Activated CD8-positive, alpha-beta T cell treated with anti-CD3 and anti-CD28 coated beads for 36 hours (primary cell): Measurements from ENCODE around the gene EAF1. TPM values are rescaled to one million over a fixed set of nuclear protein-coding genes. Genes with fewer than 3 reads are reported as not detected.
"Not testable (repeated sequence)": the region's sequence is repeated elsewhere in the genome, so short reads cannot be mapped to it uniquely, and the experiment has no call there.

Experiments used
- ATAC-seq: fragments of 200-7000 bp; cut with Tn5 transposase; one replicate; pipeline ENCODE4 v1.10.0; 2021; ENCODE audit warnings: mild to moderate bottlenecking, moderate library complexity
- CTCF ChIA-PET: fragments of 350-600 bp; sonication (Branson Sonifier 250); formaldehyde crosslinking; loops from one replicate; lab custom pipeline; 2021; ENCODE audit warnings: antibody characterized with exemption; lab: Charles Lee
- POLR2A ChIA-PET: fragments of 350-600 bp; sonication (Branson Sonifier 250); formaldehyde crosslinking; loops from one replicate; lab custom pipeline; 2021; ENCODE audit warnings: antibody characterized with exemption; lab: Charles Lee
- DNase-seq: peaks from one replicate; pipeline ENCODE4 v3.0.0-alpha.2; 2020
- H3K27ac Mint-ChIP-seq: one replicate; pipeline ENCODE4 v1.8.0; 2021; ENCODE audit warnings: mild to moderate bottlenecking, mixed read lengths
- H3K27me3 Mint-ChIP-seq: one replicate; pipeline ENCODE4 v1.8.0; 2021; ENCODE audit warnings: mixed read lengths
- H3K36me3 Mint-ChIP-seq: one replicate; pipeline ENCODE4 v1.8.0; 2021; ENCODE audit warnings: low read depth, mixed read lengths
- H3K4me1 Mint-ChIP-seq: one replicate; pipeline ENCODE4 v1.8.0; 2021; ENCODE audit warnings: low read depth, mixed read lengths
- H3K4me3 Mint-ChIP-seq: one replicate; pipeline ENCODE4 v1.8.0; 2021; ENCODE audit warnings: mild to moderate bottlenecking, moderate library complexity, mixed read lengths
- H3K9me3 Mint-ChIP-seq: one replicate; pipeline ENCODE4 v1.8.0; 2021; ENCODE audit warnings: mixed read lengths
- CTCF ChIP-seq: fragments of 200-600 bp; IDR thresholded peaks from one replicate; pipeline ENCODE4 v1.8.0; 2022; ENCODE audit warnings: antibody characterized with exemption, mild to moderate bottlenecking
- intact Hi-C: fragments of 100-400 bp; cut with micrococcal nuclease; formaldehyde crosslinking; loops from one replicate; pipeline ENCODE4 v1.10.0; 2022
- total RNA-seq, 2 experiments: library from RNA; stranded (reverse); gene quantifications; one replicate each; pipeline ENCODE4 v1.2.3, GENCODE V29; 2021

EAF1 gene
- total RNA-seq, 2 experiments from 2014 or later = 19.7 to 21.8 TPM

- H3K27me3 Mint-ChIP-seq = no peaks in the 10 kb centered on the region
Measured at GRCh38 chr3:15387735-15388134, 39.7 kb upstream of the EAF1 start.

GRCh38 chr3:15388335-15388734, 39.1 kb upstream of the EAF1 start:
- intact Hi-C loops, H3K36me3 Mint-ChIP-seq, H3K27me3 Mint-ChIP-seq, H3K4me3 Mint-ChIP-seq, ATAC-seq, DNase-seq, H3K9me3 Mint-ChIP-seq, H3K4me1 Mint-ChIP-seq, H3K27ac Mint-ChIP-seq: not testable (repeated sequence)
- POLR2A ChIA-PET = interaction anchor here (0.9 kb wide), 1 partner anchor 193 kb away, joined by 3 read pairs; no protein-coding TSS in a partner anchor
- CTCF ChIA-PET = interaction anchor here (1.4 to 6.3 kb wide), 3 partner anchors 9 to 121 kb away, joined by 4 to 36 read pairs (median 9); no protein-coding TSS in a partner anchor

More at GRCh38 chr3:15387735-15388134, 39.7 kb upstream of the EAF1 start:
- DNase-seq (no peak), ATAC-seq (no peak)
- peaks cover 3% of the 10 kb centered on the region for H3K4me1 Mint-ChIP-seq
- ChIA-PET CTCF (interaction anchor here (0.8 to 6.3 kb wide), 4 partner anchors 8 to 120 kb away, joined by 3 to 36 read pairs (median 6); partner anchors contain the start of gene SH3BP5), POLR2A (interaction anchor here (0.7 to 0.9 kb wide), 2 partner anchors 123 to 192 kb away, joined by 3 read pairs; no protein-coding TSS in a partner anchor)
- no peak overlapping the region for H3K4me3 Mint-ChIP-seq
- TF ChIP-seq CTCF = no peak
- H3K9me3 Mint-ChIP-seq = peaks cover 8% of the 10 kb centered on the region
- no peaks in the 10 kb centered on the region for H3K36me3 Mint-ChIP-seq
- H3K27ac Mint-ChIP-seq = no peak overlapping the region
- intact Hi-C loops = no loop called here

GRCh38 chr3:15390460-15390859, 36.9 kb upstream of the EAF1 start:
- no peak for ATAC-seq
- no peak for TF ChIP-seq CTCF
- intact Hi-C loops = no loop called here
- Mint-ChIP-seq H3K36me3 (no peaks in the 10 kb centered on the region), H3K27ac (no peak overlapping the region), H3K4me1 (peaks cover 3% of the 10 kb centered on the region), H3K27me3 (no peaks in the 10 kb centered on the region), H3K9me3 (peaks cover 8% of the 10 kb centered on the region), H3K4me3 (no peak overlapping the region)
- ChIA-PET CTCF (interaction anchor here (1.3 kb wide), 1 partner anchor 15 kb away, joined by 3 read pairs; no protein-coding TSS in a partner anchor), POLR2A (no interaction called here)
- DNase-seq = no peak

- no peak for ATAC-seq
- CTCF ChIA-PET = interaction anchor here (1.3 kb wide), 1 partner anchor 14 kb away, joined by 3 read pairs; no protein-coding TSS in a partner anchor
- no peak for DNase-seq
- Mint-ChIP-seq H3K4me3 (no peak overlapping the region), H3K9me3 (peaks cover 5% of the 10 kb centered on the region), H3K27ac (no peak overlapping the region), H3K36me3 (peaks cover under 1% of the 10 kb centered on the region), H3K27me3 (no peaks in the 10 kb centered on the region), H3K4me1 (no peaks in the 10 kb centered on the region)
- intact Hi-C loops = no loop called here
- TF ChIP-seq CTCF = no peak
- POLR2A ChIA-PET = no interaction called here
Measured at GRCh38 chr3:15391007-15391406, 36.4 kb upstream of the EAF1 start.

- H3K27me3 Mint-ChIP-seq, H3K4me1 Mint-ChIP-seq, H3K4me3 Mint-ChIP-seq, H3K36me3 Mint-ChIP-seq, ATAC-seq, CTCF ChIA-PET, H3K9me3 Mint-ChIP-seq, H3K27ac Mint-ChIP-seq, POLR2A ChIA-PET, DNase-seq, intact Hi-C loops: not testable (repeated sequence)
Measured at GRCh38 chr3:15393252-15393651, 34.1 kb upstream of the EAF1 start.

GRCh38 chr3:15398731-15399133, 28.7 kb upstream of the EAF1 start:
- H3K27me3 Mint-ChIP-seq, H3K9me3 Mint-ChIP-seq, H3K36me3 Mint-ChIP-seq, H3K4me3 Mint-ChIP-seq, POLR2A ChIA-PET, H3K27ac Mint-ChIP-seq: not testable (repeated sequence)
- DNase-seq (peak; percentile 32), ATAC-seq (peak; percentile 53)
- CTCF ChIA-PET = interaction anchor here (1.3 to 5.8 kb wide), 5 partner anchors 15 to 197 kb away, joined by 4 to 55 read pairs (median 6); no protein-coding TSS in a partner anchor
- peaks cover 15% of the 10 kb centered on the region for H3K4me1 Mint-ChIP-seq
- intact Hi-C loops = loop anchor here (2.0 kb wide), 1 partner anchor 196 kb away; no protein-coding TSS in a partner anchor
